Esophagus (tissue), 2 donors: ENCODE data around the gene TBCB. TPM values are rescaled to one million over a fixed set of nuclear protein-coding genes. Genes with fewer than 3 reads are reported as not detected.
A peak's percentile ranks its signal among the peaks of the same experiment; 100 is the strongest.
"Not testable (repeated sequence)": the region's sequence is repeated elsewhere in the genome, so short reads cannot be mapped to it uniquely, and the experiment has no call there.

ENCODE experiments used
- H3K27ac ChIP-seq, 2 donors: one replicate each; pipeline ENCODE4 v1.5.1; 2013; ENCODE audit warnings: low read depth in 2 of 2, mild to moderate bottlenecking in 2 of 2, inconsistent platforms in 1 of 2, low read length in 1 of 2, moderate library complexity in 1 of 2
- H3K27me3 ChIP-seq, 2 donors: one replicate each; pipeline ENCODE4 v1.6.1; 2013; ENCODE audit warnings: low read length in 2 of 2, control low read depth in 1 of 2, mild to moderate bottlenecking in 1 of 2; ENCODE audit not compliant: insufficient read depth in 2 of 2, control insufficient read depth in 1 of 2
- H3K36me3 ChIP-seq, 2 donors: one replicate each; pipeline ENCODE4 v1.6.1; 2013; ENCODE audit warnings: low read length in 1 of 2; ENCODE audit not compliant: control insufficient read depth in 2 of 2, insufficient read depth in 2 of 2
- H3K4me1 ChIP-seq, 2 donors: one replicate each; pipeline ENCODE4 v1.6.1; 2013; ENCODE audit warnings: low read length in 1 of 2; ENCODE audit not compliant: control insufficient read depth in 2 of 2, insufficient read depth in 2 of 2
- H3K4me3 ChIP-seq, 2 donors: one replicate each; pipeline ENCODE4 v1.5.1; 2013; ENCODE audit warnings: low read length in 2 of 2, mild to moderate bottlenecking in 2 of 2, low read depth in 1 of 2, moderate library complexity in 1 of 2
- H3K9me3 ChIP-seq, 2 donors: one replicate each; pipeline ENCODE4 v1.6.1; 2013; ENCODE audit warnings: mild to moderate bottlenecking in 2 of 2, low read depth in 1 of 2, low read length in 1 of 2, moderate library complexity in 1 of 2; ENCODE audit not compliant: control insufficient read depth in 2 of 2, insufficient read depth in 1 of 2
- WGBS, 2 donors: extraction: QIAGEN DNeasy Blood & Tissue Kit; methylation state at CpG; one replicate each; pipeline ENCODE4 v1.1.7; 2013; 5-methylcytosine and 5-hydroxymethylcytosine counted together
- polyA plus RNA-seq, 2 donors: library from polyadenylated mRNA; stranded (reverse); fragments of 200-250 nt; gene quantifications; one replicate each; pipeline ENCODE4 v1.2.3, GENCODE V29; 2013
- donor health status: healthy with polysubstance abuse.
- donor health status: Bipolar disorder and iron deficiency.

Gene TBCB
- polyA plus RNA-seq, 2 donors: 100 to 149 TPM

GRCh38 chr19:36128392-36128736, 13.1 kb downstream of the TBCB start:
- H3K4me1 ChIP-seq: no peaks in the 10 kb centered on the region
- peak overlapping the region; percentile 18 to 36 for H3K4me3 ChIP-seq
- peaks cover 5% of the 10 kb centered on the region in 2 donors for H3K36me3 ChIP-seq
- 9% methylated on average over 10 of the region's 10 CpGs for WGBS, 2 donors
- peak overlapping the region; percentile 95 to 98 for H3K27ac ChIP-seq
- H3K9me3 ChIP-seq: no peaks in the 10 kb centered on the region
- H3K27me3 ChIP-seq: no peaks in the 10 kb centered on the region

DNA sequence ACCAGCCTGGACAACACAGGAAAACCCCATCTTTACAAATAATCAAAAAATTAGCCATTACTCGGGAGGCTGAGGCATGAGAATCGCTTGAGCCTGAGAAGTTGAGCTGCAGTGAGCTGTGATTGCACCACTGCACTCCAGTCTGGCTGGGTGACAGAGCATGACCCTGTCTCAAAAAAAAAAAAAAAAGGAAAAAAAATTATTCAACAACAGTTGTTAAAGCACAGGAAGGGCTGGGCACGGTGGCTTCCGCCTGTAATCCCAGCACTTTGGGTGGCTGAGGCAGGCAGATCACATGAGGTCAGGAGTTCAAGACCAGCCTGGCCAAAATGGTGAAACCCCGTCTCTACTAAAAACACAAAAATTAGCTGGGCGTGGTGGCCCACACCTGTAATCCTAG, 16.0 kb downstream of the TBCB start:
- H3K4me1 ChIP-seq, H3K27me3 ChIP-seq, H3K4me3 ChIP-seq, H3K36me3 ChIP-seq, H3K9me3 ChIP-seq: not testable (repeated sequence)
- peak overlapping the region; percentile 91 to 98 for H3K27ac ChIP-seq
- 46 to 64% methylated on average over 6 of the region's 6 CpGs for WGBS, 2 donors

DNA sequence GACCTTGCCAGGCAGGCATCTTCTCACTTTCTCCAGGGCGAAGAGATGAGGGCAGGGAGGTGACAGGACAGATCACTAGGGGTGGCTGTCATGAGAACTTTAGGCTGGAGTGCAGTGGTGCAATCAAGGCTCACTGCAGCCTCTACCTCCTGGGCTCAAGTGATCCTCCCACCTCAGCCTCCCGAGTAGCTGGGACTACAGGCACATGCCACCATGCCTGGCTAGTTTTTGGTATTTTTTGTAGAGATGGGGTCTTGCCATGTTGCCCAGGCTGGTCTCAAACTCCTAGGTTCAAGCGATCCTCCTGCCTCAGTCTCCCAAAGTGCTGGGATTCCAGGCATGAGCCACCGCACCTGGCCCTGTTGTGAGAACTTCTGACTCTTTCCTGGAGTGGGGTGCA, 19.6 kb downstream of the TBCB start:
- H3K36me3 ChIP-seq, H3K27me3 ChIP-seq, H3K9me3 ChIP-seq, H3K4me3 ChIP-seq, H3K4me1 ChIP-seq: not testable (repeated sequence)
- WGBS, 2 donors: 90 to 96% methylated on average over 4 of the region's 4 CpGs
- peak overlapping the region in 1 of 2 donors; percentile 69 for H3K27ac ChIP-seq

DNA sequence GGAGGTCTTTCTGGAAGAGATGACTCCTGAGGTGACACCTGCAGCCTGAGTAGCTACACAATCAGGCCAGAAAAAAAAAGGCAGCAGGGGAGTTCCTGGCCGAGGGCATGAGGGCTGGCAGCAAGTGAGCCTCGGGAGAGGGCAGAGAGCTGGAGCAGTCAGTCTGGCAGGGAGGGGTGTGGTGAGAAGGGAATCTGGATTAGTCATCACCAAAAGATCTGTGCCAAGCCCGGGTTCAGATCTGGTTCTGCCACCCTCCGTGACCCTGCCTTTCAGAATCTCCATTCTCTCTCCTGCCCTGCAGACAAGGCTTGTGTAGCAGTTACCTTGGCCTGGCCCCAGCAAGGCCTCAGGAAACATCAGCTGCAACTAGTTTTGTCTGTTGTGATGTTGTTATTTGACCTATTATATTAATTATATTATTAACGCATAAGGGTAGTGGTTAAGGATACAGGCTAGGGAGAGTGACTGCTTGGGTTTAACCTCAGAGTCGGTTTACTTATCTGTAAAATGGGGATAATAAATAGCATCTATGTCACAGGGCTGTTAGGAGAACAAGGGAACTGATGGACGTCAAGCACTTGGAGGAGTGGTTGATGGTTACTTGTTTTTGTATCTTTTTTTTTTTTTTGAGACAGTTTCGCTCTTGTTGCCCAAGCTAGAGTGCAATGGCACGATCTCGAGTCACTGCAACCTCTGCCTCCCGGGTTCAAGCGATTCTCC, 21.9 kb downstream of the TBCB start:
- Histone ChIP-seq H3K27me3 (no peaks in the 10 kb centered on the region), H3K4me3 (no peak overlapping the region), H3K4me1 (peaks cover 0 to 6% of the 10 kb centered on the region in 2 donors), H3K27ac (peak overlapping the region; percentile 89 to 99), H3K36me3 (peaks cover 0 to under 1% of the 10 kb centered on the region in 2 donors), H3K9me3 (no peaks in the 10 kb centered on the region)
- 40 to 43% methylated on average over 12 of the region's 12 CpGs for WGBS, 2 donors

DNA sequence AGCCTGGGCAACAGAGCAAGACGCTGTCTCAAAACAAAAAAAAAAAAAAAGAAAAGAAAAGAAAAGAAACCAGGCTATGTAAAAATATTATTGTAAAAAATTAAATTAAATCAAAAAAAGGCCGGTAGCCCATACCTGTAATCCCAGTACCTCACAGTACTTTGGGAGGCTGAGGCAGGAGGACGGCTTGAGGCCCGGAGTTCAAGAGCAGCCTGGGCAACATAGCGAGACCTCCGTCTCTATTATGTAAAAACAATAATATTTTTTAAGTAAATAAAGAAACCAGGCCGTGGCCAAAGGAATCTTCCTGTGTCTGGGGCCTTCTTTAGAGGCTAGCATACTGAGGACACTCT, 23.8 kb downstream of the TBCB start:
- Histone ChIP-seq H3K4me3 (peak overlapping the region; percentile 83 to 91), H3K27ac (peak overlapping the region; percentile 99), H3K4me1 (peaks cover 0 to 6% of the 10 kb centered on the region in 2 donors), H3K27me3 (no peaks in the 10 kb centered on the region), H3K36me3 (peaks cover 6 to 12% of the 10 kb centered on the region in 2 donors), H3K9me3 (no peaks in the 10 kb centered on the region)
- WGBS, 2 donors: 49 to 55% methylated on average over 7 of the region's 7 CpGs

GRCh38 chr19:36139473-36140303, 24.4 kb downstream of the TBCB start, which contains the start of gene CAPNS1:
CAPNS1 (plus strand) TSS chr19:36140066; CDS start chr19:36141012, 946 bp downstream.
- Histone ChIP-seq H3K4me1 (peaks cover 0 to 6% of the 10 kb centered on the region in 2 donors), H3K36me3 (peaks cover 6 to 14% of the 10 kb centered on the region in 2 donors), H3K4me3 (peak within 1 kb of the TSS; percentile 83 to 91), H3K27me3 (no peaks in the 10 kb centered on the region), H3K9me3 (no peaks in the 10 kb centered on the region), H3K27ac (peak within 1 kb of the TSS; percentile 99)
- 0 to 1% methylated on average over 75 of the region's 75 CpGs for WGBS, 2 donors

DNA sequence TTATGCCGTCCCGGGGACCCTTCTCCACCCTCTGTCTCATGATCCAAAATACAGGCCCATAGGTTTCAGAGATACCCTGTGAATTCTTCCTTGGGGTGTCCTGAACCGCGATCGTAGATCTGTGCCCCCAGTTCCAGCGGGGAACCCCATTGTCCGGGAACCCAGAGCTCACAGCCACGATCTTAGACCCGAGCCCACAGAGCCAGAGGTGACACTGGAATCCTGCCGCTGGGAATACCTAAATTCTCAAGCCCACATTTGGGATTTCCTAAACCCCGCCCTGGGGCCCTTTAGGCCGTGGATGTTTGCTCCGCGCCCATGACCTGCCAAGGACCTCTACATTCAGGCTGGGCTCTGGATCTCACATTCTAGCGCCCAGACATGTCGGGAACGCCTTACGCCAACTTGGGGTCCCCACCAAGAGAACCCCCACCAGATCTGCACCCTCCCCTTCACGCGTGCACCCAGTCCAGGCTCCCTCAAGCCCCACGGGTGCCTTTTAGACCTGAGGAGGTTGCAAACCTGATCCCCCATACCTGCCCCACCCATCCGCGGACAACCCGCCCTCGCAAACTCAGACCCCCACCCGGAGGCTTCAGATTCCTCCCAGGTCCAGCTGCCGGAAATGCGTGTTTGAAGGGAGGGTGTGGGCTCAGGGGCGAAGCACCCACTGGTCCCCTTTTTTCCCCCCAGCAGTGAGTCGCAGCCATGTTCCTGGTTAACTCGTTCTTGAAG, 25.2 kb downstream of the TBCB start:
- peaks cover 0 to 6% of the 10 kb centered on the region in 2 donors for H3K4me1 ChIP-seq
- no peaks in the 10 kb centered on the region for H3K9me3 ChIP-seq
- no peaks in the 10 kb centered on the region for H3K27me3 ChIP-seq
- H3K36me3 ChIP-seq: peaks cover 6 to 14% of the 10 kb centered on the region in 2 donors
- peak overlapping the region; percentile 83 to 91 for H3K4me3 ChIP-seq
- 0% methylated on average over 31 of the region's 31 CpGs for WGBS, 2 donors
- H3K27ac ChIP-seq: peak overlapping the region; percentile 99

DNA sequence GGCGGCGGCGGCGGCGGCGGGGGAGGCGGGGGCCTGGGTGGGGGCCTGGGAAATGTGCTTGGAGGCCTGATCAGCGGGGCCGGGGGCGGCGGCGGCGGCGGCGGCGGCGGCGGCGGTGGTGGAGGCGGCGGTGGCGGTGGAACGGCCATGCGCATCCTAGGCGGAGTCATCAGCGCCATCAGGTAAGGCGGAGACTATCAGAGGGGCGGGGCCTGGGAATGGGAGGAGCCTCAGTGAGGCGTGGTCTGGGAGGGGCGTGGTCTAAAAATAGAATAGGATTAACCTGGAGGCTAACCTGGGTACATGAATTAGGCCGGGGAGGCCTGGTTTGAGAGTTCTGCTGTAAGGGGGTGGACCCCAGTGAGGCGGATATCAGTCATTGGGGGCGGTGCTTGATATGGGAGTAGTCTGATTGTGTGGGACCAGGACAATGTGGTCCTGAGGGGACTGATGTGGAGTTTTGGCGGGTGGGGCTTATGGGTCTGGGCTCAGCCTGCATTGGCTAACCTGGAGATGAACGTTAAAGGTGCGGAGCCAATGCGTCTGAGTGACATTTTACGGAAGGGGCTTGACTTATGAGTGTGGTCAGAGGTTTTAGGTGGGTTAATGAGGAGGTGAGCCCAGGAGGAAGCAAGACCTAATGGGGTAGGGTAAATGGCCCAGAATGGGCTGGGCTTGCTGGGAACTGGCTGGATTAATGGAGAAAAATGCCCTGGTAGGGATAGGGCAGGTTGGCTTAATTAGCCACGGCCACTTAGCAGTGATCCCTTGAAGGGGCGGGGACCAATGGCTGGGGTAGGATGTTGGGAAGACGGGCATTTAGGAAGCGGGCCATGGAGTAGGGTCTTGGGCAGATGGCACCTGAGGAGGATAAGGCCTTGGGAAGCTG, 26.0 kb downstream of the TBCB start:
- H3K36me3 ChIP-seq: peaks cover 11 to 23% of the 10 kb centered on the region in 2 donors
- peaks cover 0 to 6% of the 10 kb centered on the region in 2 donors for H3K4me1 ChIP-seq
- peak overlapping the region; percentile 83 to 91 for H3K4me3 ChIP-seq
- no peaks in the 10 kb centered on the region for H3K27me3 ChIP-seq
- H3K27ac ChIP-seq: peak overlapping the region; percentile 99
- H3K9me3 ChIP-seq: no peaks in the 10 kb centered on the region
- 20 to 25% methylated on average over 32 to 42 of the region's 42 CpGs for WGBS, 2 donors

DNA sequence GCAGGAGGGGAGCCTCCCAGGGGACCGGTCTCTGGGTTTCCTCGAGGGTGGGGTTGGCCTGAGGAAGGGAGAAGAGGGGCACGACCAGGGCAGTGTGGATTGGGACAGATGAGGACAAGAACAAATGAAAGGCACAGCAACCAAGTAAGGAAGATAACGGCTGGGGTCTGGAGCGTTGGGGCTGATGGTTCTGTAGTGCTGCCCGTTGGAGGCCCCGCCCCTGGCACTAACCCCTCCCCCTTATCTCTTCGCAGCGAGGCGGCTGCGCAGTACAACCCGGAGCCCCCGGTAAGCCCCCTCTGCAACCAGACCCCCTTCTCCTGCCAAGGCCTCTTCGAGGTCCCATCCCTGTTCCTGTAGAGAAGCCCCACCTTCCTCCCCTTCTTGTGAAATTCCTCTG, 26.8 kb downstream of the TBCB start:
- H3K36me3 ChIP-seq: peaks cover 12 to 30% of the 10 kb centered on the region in 2 donors
- H3K27ac ChIP-seq: peak overlapping the region; percentile 99
- WGBS, 2 donors: 96 to 97% methylated on average over 12 to 14 of the region's 14 CpGs
- H3K4me1 ChIP-seq: peaks cover 0 to 6% of the 10 kb centered on the region in 2 donors
- H3K4me3 ChIP-seq: peak overlapping the region in 1 of 2 donors; percentile 91
- no peaks in the 10 kb centered on the region for H3K9me3 ChIP-seq
- H3K27me3 ChIP-seq: no peaks in the 10 kb centered on the region
